HG03159 (cell line): ENCODE data around the gene CDC27.
"Not testable (repeated sequence)": the region's sequence is repeated elsewhere in the genome, so short reads cannot be mapped to it uniquely, and the experiment has no call there.

Experiments used
- ATAC-seq: cut with Tn5 transposase; IDR thresholded peaks from one replicate; pipeline ENCODE4 v1.9.1; 2021; ENCODE audit warnings: mild to moderate bottlenecking, moderate library complexity; ENCODE audit not compliant: unreplicated experiment

The CDC27 gene

DNA sequence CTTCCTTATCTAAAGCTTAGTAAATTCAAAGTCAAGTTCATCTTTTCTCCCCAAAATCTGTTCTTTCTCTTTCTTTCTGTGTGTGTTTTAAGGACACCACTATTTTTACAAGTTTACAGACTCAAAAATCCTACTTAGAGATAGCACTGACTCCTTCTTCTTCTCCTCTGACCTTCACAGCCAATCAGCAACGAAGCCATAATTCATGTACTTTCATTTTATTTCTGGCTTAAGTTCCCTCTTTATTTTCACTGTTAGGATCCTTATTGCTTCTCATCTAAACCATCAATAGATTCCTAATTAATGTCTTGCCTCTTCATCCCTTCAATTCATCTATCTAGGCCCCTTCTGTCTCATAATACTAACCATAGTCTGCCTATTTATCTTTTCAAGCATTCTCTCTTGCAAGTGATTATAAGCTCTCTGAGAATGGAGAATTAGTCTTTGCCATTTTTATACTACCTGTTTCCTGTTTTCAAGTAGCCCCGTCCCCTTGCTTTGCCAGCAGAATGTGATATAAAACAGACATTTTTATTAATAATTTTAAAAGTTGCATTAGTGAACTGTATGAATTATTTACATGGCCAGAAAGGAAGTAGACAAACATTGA is 27.0 kb downstream of the CDC27 start:
- no peak for ATAC-seq

- ATAC-seq = no peak
Measured at GRCh38 chr17:47159315-47159714, 29.8 kb downstream of the CDC27 start.

GRCh38 chr17:47145351-47145750 is 43.7 kb downstream of the CDC27 start:
- ATAC-seq = no peak

GRCh38 chr17:47135235-47135634 is 53.9 kb downstream of the CDC27 start:
- no peak for ATAC-seq

DNA sequence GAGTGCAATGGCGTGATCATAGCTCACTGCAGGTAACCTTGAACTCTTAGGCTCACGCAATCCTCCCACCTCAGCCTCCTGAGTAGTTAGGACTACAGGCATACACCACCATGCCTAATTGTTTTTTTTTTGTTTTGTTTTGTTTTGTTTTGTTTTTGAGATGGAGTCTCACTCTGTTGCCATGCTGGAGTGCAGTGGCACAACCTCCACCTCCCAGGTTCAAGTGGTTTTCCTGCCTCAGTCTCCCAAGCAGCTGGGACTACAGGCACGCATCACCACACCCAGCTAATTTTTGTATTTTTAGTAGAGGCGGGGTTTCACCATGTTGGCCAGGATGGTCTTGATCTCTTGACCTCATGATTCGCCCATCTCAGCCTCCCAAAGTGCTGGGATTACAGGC is 54.7 kb downstream of the CDC27 start:
- ATAC-seq = not testable (repeated sequence)

DNA sequence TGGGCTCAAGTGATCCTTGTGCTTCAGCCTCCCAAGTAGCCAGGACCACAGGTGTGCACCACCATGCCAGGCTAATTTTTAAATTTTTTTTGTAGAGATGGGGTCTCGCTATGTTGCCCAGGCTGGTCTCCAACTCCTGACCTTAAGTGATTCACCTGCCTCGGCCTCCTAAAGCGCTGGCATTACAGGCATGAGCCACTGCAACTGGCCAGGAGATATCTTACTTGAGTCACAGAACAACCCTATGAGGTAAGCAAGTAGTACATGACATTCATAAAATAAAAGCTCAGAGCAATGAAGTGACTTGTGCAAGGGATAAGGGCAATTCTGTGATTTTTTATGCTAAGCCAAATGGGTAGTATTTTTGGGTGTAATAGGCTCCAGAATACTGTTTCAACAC is 57.3 kb downstream of the CDC27 start:
- no peak for ATAC-seq

- ATAC-seq = not testable (repeated sequence)
Measured at GRCh38 chr17:47126835-47127234, 62.3 kb downstream of the CDC27 start.

- not testable (repeated sequence) for ATAC-seq
Measured at GRCh38 chr17:47123262-47123661, 65.8 kb downstream of the CDC27 start.

- ATAC-seq = no peak
Measured at GRCh38 chr17:47120521-47121095, 68.5 kb downstream of the CDC27 start.

- no peak for ATAC-seq
Measured at GRCh38 chr17:47119746-47120520, 69.2 kb downstream of the CDC27 start.

- no peak for ATAC-seq
Measured at GRCh38 chr17:47117386-47117785, 71.7 kb downstream of the CDC27 start.

GRCh38 chr17:47106130-47106529 is 83.0 kb downstream of the CDC27 start:
- no peak for ATAC-seq

DNA sequence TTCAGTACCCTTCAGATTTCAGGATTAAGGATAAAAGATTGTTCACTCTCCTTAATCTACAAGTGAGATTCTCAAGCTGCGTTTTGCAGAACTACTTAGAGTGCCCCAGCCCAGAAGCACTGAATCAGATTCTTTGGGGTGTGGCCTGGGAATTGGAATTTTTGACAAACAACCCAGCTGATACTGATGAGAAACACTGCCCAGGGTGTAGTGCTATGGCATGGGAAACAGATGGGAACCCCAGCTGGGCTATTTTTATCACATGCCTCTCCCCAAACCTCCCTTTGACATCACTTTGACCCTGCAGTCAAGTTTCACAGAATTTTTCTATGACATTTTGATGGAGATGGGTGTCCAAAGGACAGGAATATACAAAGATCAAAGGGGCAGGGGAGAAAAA is 83.8 kb downstream of the CDC27 start:
- not testable (repeated sequence) for ATAC-seq

DNA sequence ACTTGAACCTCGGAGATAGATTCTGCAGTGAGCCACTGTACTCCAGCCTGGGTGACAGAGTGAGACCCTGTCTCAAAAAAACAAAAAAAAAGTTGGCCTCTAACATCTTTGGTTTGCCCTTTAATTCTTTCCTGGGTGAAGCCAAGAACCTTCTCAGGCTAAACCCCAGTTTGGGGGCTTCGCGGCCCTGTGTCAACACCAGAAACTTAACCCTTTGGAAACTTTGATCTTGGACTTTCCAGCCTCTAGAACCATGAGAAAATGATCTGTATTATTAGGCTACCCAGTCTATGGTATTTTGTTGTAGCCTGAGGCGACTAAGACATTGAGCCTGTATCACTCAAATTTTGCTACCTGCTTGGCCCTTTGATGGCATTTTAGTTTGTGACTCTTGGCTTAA is 86.2 kb downstream of the CDC27 start:
- no peak for ATAC-seq

GRCh38 chr17:47099987-47100711 is 88.9 kb downstream of the CDC27 start:
- peak; percentile 92 for ATAC-seq

- peak; percentile 27 for ATAC-seq
Measured at GRCh38 chr17:47099451-47099986, 89.6 kb downstream of the CDC27 start.

DNA sequence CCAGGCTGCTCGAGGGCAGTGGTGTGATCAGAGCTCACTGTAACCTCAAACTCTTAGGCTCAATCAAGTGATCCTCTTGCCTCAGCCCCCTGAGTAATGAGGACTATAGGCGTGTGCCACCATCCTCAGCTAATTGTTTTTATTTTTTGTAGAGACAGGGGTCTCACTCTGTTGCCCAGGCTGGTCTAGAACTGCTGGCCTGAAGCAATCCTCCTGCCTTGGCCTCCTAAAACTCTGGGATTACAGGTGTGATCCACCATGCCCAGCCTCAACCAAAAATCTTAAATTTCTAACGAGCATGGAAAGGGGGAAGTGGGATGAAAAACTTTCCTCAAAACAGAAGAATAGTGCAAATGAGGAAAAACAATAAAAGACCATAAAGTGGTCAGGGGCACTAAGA is 92.8 kb downstream of the CDC27 start:
- no peak for ATAC-seq

DNA sequence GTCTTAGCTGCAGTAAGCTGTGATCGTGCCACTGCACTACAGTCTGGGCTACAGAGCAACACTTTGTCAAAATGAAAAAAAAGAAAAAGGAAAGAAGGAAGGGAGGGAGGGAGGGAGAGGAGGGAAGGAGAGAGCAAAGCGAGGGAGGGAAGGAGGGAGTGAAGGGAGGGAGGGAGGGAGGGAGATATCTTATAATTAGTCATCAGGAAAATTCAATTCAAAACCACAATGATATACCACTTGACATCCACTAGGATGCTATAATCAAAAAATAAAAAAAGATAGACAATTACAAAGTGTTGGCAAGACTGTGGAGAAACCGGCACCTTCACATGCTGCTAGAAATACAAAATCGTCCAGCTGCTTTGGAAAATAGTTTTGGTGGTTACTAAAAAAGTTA is 93.8 kb downstream of the CDC27 start:
- ATAC-seq = no peak

- ATAC-seq = no peak
Measured at GRCh38 chr17:47087093-47087492, 102.0 kb downstream of the CDC27 start.

- ATAC-seq = no peak
Measured at GRCh38 chr17:47085736-47086135, 103.4 kb downstream of the CDC27 start.

- ATAC-seq = no peak
Measured at GRCh38 chr17:47078801-47079200, 110.3 kb downstream of the CDC27 start.
